Naive thymus-derived CD4-positive, alpha-beta T cell (primary cell): ENCODE measurements around the gene AFDN. TPM values are rescaled to one million over a fixed set of nuclear protein-coding genes. Genes with fewer than 3 reads are reported as not detected.

Experiments
- ATAC-seq: fragments of 150-1000 bp; cut with Tn5 transposase; 2 replicates; pipeline ENCODE4 v1.10.0; 2021; ENCODE audit warnings: mild to moderate bottlenecking, moderate library complexity
- CTCF ChIA-PET: fragments of 350-600 bp; sonication (Branson Sonifier 250); formaldehyde crosslinking; loops from one replicate; lab custom pipeline; 2021; ENCODE audit warnings: antibody characterized with exemption; lab: Charles Lee
- POLR2A ChIA-PET: fragments of 350-600 bp; sonication (Branson Sonifier 250); formaldehyde crosslinking; loops from one replicate; lab custom pipeline; 2021; ENCODE audit warnings: antibody characterized with exemption, inconsistent platforms; lab: Charles Lee
- DNase-seq, 9 donors: peaks; one replicate each; pipeline versions ENCODE4 v3.0.0 to v3.0.0-alpha.2; 2020 to 2022; ENCODE audit warnings: mixed read lengths in 1 of 9
- H3K27ac ChIP-seq: one replicate; pipeline ENCODE4 v1.7.0; 2013; ENCODE audit warnings: mild to moderate bottlenecking, low read depth, low read length, moderate library complexity
- H3K27me3 ChIP-seq, 2 donors: one replicate each; pipeline ENCODE4 v1.7.0; 2013; ENCODE audit warnings: low read length in 2 of 2, mild to moderate bottlenecking in 2 of 2, moderate library complexity in 2 of 2; ENCODE audit not compliant: control insufficient read depth in 2 of 2, insufficient read depth in 2 of 2
- H3K36me3 ChIP-seq, 3 experiments: 1 replicate in 2 of 3; 2 replicates in 1 of 3; pipeline ENCODE4 v1.7.0; 2013; ENCODE audit warnings: low read length in 3 of 3, mild to moderate bottlenecking in 3 of 3, moderate library complexity in 1 of 3; ENCODE audit not compliant: insufficient read depth in 3 of 3, control insufficient read depth in 2 of 3
- H3K4me1 ChIP-seq, 2 donors: one replicate each; pipeline ENCODE4 v1.7.0; 2013; ENCODE audit warnings: low read length in 2 of 2, mild to moderate bottlenecking in 2 of 2, moderate library complexity in 1 of 2; ENCODE audit not compliant: control insufficient read depth in 2 of 2, insufficient read depth in 2 of 2
- H3K4me3 ChIP-seq: 2 replicates; pipeline ENCODE4 v1.7.0; 2013; ENCODE audit warnings: mild to moderate bottlenecking, low read length
- H3K9me3 ChIP-seq, 3 experiments: 1 replicate in 2 of 3; 2 replicates in 1 of 3; pipeline ENCODE4 v1.7.0; 2013; ENCODE audit warnings: low read length in 3 of 3; ENCODE audit not compliant: control insufficient read depth in 2 of 3
- H3K27ac Mint-ChIP-seq, 9 donors: one replicate each; pipeline ENCODE4 v1.8.0; 2020 to 2022; ENCODE audit warnings: mixed read lengths in 9 of 9, mild to moderate bottlenecking in 8 of 9, moderate library complexity in 5 of 9, inconsistent platforms in 2 of 9
- H3K27me3 Mint-ChIP-seq, 5 donors: one replicate each; pipeline ENCODE4 v1.8.0; 2021 to 2022; ENCODE audit warnings: mixed read lengths in 5 of 5, mild to moderate bottlenecking in 1 of 5
- H3K36me3 Mint-ChIP-seq, 5 donors: one replicate each; pipeline ENCODE4 v1.8.0; 2020 to 2022; ENCODE audit warnings: mixed read lengths in 5 of 5, mild to moderate bottlenecking in 3 of 5, inconsistent platforms in 1 of 5
- H3K4me1 Mint-ChIP-seq, 7 donors: one replicate each; pipeline ENCODE4 v1.8.0; 2020 to 2022; ENCODE audit warnings: mixed read lengths in 7 of 7, mild to moderate bottlenecking in 3 of 7, inconsistent platforms in 1 of 7
- H3K4me3 Mint-ChIP-seq, 10 donors: one replicate each; pipeline ENCODE4 v1.8.0; 2020 to 2022; ENCODE audit warnings: mild to moderate bottlenecking in 10 of 10, mixed read lengths in 10 of 10, moderate library complexity in 6 of 10, inconsistent platforms in 2 of 10
- H3K9me3 Mint-ChIP-seq, 11 donors: one replicate each; pipeline ENCODE4 v1.8.0; 2020 to 2022; ENCODE audit warnings: mixed read lengths in 11 of 11, mild to moderate bottlenecking in 4 of 11, inconsistent platforms in 1 of 11, moderate library complexity in 1 of 11
- intact Hi-C, 2 donors: fragments of 100-400 bp; cut with micrococcal nuclease; formaldehyde crosslinking; loops; one replicate each; pipeline ENCODE4 v1.15.1; 2023
- polyA plus RNA-seq, 2 donors: library from polyadenylated mRNA; unstranded; fragments of 300-500 nt; fragmentation: Illumina TruSeq; gene quantifications; one replicate each; pipeline ENCODE4 v1.2.3, GENCODE V29; 2021
- total RNA-seq, 6 experiments: library from RNA in 5 of 6; stranded (reverse) in 5 of 6; gene quantifications; 1 replicate in 5 of 6; 2 replicates in 1 of 6; pipeline ENCODE4 v1.2.3 and lab custom pipeline; 2021 to 2026

AFDN gene
- total and polyA plus RNA-seq, 7 experiments from 2014 or later: 0.08 to 55.1 (median 3.6) TPM

- H3K4me1 Mint-ChIP-seq: no peaks in the 10 kb centered on the region
- H3K27ac Mint-ChIP-seq: no peak overlapping the region
- H3K36me3 Mint-ChIP-seq: no peaks in the 10 kb centered on the region
- no peaks in the 10 kb centered on the region for H3K27me3 ChIP-seq
- no peak overlapping the region for H3K4me3 ChIP-seq
- intact Hi-C loops: no loop called here
- H3K4me3 Mint-ChIP-seq: no peak overlapping the region
- POLR2A ChIA-PET: no interaction called here
- no peaks in the 10 kb centered on the region for H3K9me3 Mint-ChIP-seq
- H3K36me3 ChIP-seq: no peaks in the 10 kb centered on the region
- no peak overlapping the region for H3K27ac ChIP-seq
- DNase-seq (no peak), ATAC-seq (no peak)
- peaks cover 6 to 15% (median 9%) of the 10 kb centered on the region in 5 donors for H3K27me3 Mint-ChIP-seq
- no peaks in the 10 kb centered on the region for H3K9me3 ChIP-seq
- H3K4me1 ChIP-seq: no peaks in the 10 kb centered on the region
- CTCF ChIA-PET: interaction anchor here (0.6 kb wide), 1 partner anchor 306 kb away, joined by 4 read pairs; no protein-coding TSS in a partner anchor
Measured at GRCh38 chr6:167782698-167783517, 43.8 kb upstream of the AFDN start.

GRCh38 chr6:167786853-167787675 is 39.6 kb upstream of the AFDN start:
- Histone ChIP-seq H3K36me3 (no peaks in the 10 kb centered on the region), H3K4me1 (no peaks in the 10 kb centered on the region), H3K4me3 (no peak overlapping the region), H3K27me3 (no peaks in the 10 kb centered on the region), H3K27ac (no peak overlapping the region), H3K9me3 (no peaks in the 10 kb centered on the region)
- DNase-seq (no peak), ATAC-seq (no peak)
- no peak overlapping the region for H3K27ac Mint-ChIP-seq
- no peaks in the 10 kb centered on the region for H3K4me1 Mint-ChIP-seq
- ChIA-PET POLR2A (no interaction called here), CTCF (interaction anchor here (1.2 kb wide), 1 partner anchor 9 kb away, joined by 3 read pairs; no protein-coding TSS in a partner anchor)
- intact Hi-C loops: no loop called here
- peaks cover 10 to 17% (median 16%) of the 10 kb centered on the region in 5 donors for H3K27me3 Mint-ChIP-seq
- peaks cover 0 to under 1% (median 0%) of the 10 kb centered on the region in 11 donors for H3K9me3 Mint-ChIP-seq
- no peaks in the 10 kb centered on the region for H3K36me3 Mint-ChIP-seq
- H3K4me3 Mint-ChIP-seq: no peak overlapping the region

DNA sequence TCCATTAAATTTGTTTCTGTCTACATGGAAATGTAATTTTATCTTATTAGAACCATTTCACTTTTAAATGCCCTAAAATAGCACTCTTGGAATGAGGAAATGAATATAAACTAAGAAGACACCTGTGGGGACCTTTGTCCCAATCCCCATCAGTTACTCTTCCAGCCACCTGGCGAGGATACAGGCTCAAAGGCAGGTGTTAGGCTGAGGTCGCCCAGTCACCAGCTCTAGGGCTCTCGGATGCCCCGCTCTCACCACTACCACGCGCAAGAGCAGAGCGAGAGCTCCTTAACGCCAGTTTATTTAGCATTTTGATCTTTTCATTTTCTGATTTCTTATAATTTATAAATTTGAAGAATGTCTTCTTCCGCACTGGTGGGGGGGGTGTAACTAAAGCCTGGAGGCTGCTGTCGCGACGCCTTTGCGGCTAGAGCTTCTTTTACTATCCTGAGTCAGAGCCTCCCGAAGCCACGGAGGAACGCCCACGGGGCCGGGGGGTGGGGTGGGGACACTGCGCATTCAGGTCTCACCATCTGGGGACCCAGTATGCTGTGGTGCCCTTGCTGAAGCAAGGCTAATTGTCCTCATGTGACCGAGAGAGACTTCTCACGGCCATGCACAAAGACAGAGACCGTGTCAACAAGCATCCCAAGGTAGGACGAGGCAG is 38.7 kb upstream of the AFDN start:
- Histone ChIP-seq H3K27ac (no peak overlapping the region), H3K9me3 (no peaks in the 10 kb centered on the region), H3K36me3 (no peaks in the 10 kb centered on the region), H3K27me3 (no peaks in the 10 kb centered on the region), H3K4me1 (no peaks in the 10 kb centered on the region), H3K4me3 (no peak overlapping the region)
- Mint-ChIP-seq H3K27me3 (peaks cover 14 to 24% (median 19%) of the 10 kb centered on the region in 5 donors), H3K27ac (no peak overlapping the region), H3K36me3 (no peaks in the 10 kb centered on the region), H3K4me3 (no peak overlapping the region), H3K4me1 (no peaks in the 10 kb centered on the region), H3K9me3 (peaks cover 0 to 1% (median 0%) of the 10 kb centered on the region in 11 donors)
- CTCF ChIA-PET: no interaction called here
- intact Hi-C loops: no loop called here
- POLR2A ChIA-PET: no interaction called here
- no peak for DNase-seq
- no peak for ATAC-seq

DNA sequence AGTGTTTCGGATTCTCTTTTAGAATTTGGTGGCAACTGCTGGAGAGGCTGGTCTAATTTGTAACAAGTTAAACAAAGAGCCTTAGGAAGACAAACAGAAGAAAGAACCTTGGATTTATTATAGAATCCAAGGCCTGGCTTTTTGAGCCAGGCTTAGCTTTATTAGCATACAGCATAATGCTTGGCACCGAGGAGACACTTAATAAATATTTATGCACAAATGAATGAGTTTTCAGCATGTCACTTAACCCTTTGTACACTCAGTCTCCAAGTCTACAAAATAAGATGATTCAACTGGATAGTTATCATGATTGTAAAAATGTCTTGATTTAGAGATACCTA is 38.2 kb upstream of the AFDN start:
- Mint-ChIP-seq H3K9me3 (peaks cover 0 to 1% (median 0%) of the 10 kb centered on the region in 11 donors), H3K4me1 (no peaks in the 10 kb centered on the region), H3K4me3 (no peak overlapping the region), H3K27me3 (peaks cover 19 to 29% (median 20%) of the 10 kb centered on the region in 5 donors), H3K27ac (no peak overlapping the region), H3K36me3 (no peaks in the 10 kb centered on the region)
- H3K4me3 ChIP-seq: no peak overlapping the region
- no peak for ATAC-seq
- no peak for DNase-seq
- CTCF ChIA-PET: no interaction called here
- POLR2A ChIA-PET: no interaction called here
- H3K27ac ChIP-seq: no peak overlapping the region
- intact Hi-C loops: no loop called here
- no peaks in the 10 kb centered on the region for H3K9me3 ChIP-seq
- no peaks in the 10 kb centered on the region for H3K27me3 ChIP-seq
- no peaks in the 10 kb centered on the region for H3K36me3 ChIP-seq
- no peaks in the 10 kb centered on the region for H3K4me1 ChIP-seq

DNA sequence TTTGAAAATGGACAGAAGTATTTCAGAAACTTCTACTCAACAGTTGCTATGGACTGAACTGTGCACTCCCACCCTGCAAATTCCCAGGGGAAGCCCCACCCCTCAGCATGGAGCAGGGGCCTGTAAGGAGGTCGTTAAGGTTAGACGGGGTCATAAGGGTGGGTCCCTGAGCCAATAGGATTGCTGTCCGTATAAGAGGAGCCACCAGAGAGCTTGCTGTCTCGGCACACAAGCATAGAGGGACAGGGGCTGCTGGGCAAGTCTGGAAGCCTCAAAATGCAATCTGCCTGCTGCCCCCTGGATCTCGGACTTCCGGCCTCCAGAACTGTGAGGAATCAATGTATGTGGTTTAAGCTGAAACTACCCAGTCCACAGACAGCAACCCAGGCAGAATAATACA is 37.4 kb upstream of the AFDN start:
- H3K4me3 Mint-ChIP-seq: no peak overlapping the region
- no peaks in the 10 kb centered on the region for H3K36me3 ChIP-seq
- intact Hi-C loops: no loop called here
- ATAC-seq (no peak), DNase-seq (no peak)
- H3K27me3 Mint-ChIP-seq: peaks cover 24 to 33% (median 27%) of the 10 kb centered on the region in 5 donors
- no peaks in the 10 kb centered on the region for H3K4me1 Mint-ChIP-seq
- POLR2A ChIA-PET: no interaction called here
- no peak overlapping the region for H3K4me3 ChIP-seq
- H3K9me3 Mint-ChIP-seq: peaks cover 0 to 1% (median 0%) of the 10 kb centered on the region in 11 donors
- H3K27ac Mint-ChIP-seq: no peak overlapping the region
- CTCF ChIA-PET: no interaction called here
- H3K36me3 Mint-ChIP-seq: no peaks in the 10 kb centered on the region
- H3K27ac ChIP-seq: no peak overlapping the region
- H3K27me3 ChIP-seq: no peaks in the 10 kb centered on the region
- H3K4me1 ChIP-seq: no peaks in the 10 kb centered on the region
- no peaks in the 10 kb centered on the region for H3K9me3 ChIP-seq

- no peak overlapping the region for H3K27ac Mint-ChIP-seq
- Histone ChIP-seq H3K4me1 (no peaks in the 10 kb centered on the region), H3K9me3 (no peaks in the 10 kb centered on the region), H3K36me3 (no peaks in the 10 kb centered on the region), H3K4me3 (no peak overlapping the region), H3K27ac (no peak overlapping the region), H3K27me3 (no peaks in the 10 kb centered on the region)
- no peaks in the 10 kb centered on the region for H3K36me3 Mint-ChIP-seq
- H3K9me3 Mint-ChIP-seq: peaks cover 0 to 1% (median 0%) of the 10 kb centered on the region in 11 donors
- POLR2A ChIA-PET: no interaction called here
- H3K4me3 Mint-ChIP-seq: no peak overlapping the region
- H3K27me3 Mint-ChIP-seq: peaks cover 32 to 49% (median 40%) of the 10 kb centered on the region in 5 donors
- CTCF ChIA-PET: interaction anchor here (0.7 kb wide), 1 partner anchor 1768 kb away, joined by 3 read pairs; no protein-coding TSS in a partner anchor
- intact Hi-C loops: no loop called here
- peaks cover 4 to 12% (median 10%) of the 10 kb centered on the region in 7 donors for H3K4me1 Mint-ChIP-seq
- ATAC-seq: no peak
- DNase-seq: no peak
Measured at GRCh38 chr6:167791091-167791779, 35.5 kb upstream of the AFDN start.
